C4-2B (cell line): ENCODE results near the gene GNB1L.

Experiments
- ZFX ChIP-seq: fragments of 450-650 bp; IDR thresholded peaks from 2 replicates; pipeline ENCODE4 v1.6.1; 2017
- TF ChIP-seq, protein P1 (sequence below): fragments of 450-650 bp; conservative IDR thresholded peaks from 2 replicates; pipeline ENCODE4 v1.5.1; 2017; ENCODE audit warnings: mild to moderate bottlenecking

- TF ChIP-seq, protein P1, sequence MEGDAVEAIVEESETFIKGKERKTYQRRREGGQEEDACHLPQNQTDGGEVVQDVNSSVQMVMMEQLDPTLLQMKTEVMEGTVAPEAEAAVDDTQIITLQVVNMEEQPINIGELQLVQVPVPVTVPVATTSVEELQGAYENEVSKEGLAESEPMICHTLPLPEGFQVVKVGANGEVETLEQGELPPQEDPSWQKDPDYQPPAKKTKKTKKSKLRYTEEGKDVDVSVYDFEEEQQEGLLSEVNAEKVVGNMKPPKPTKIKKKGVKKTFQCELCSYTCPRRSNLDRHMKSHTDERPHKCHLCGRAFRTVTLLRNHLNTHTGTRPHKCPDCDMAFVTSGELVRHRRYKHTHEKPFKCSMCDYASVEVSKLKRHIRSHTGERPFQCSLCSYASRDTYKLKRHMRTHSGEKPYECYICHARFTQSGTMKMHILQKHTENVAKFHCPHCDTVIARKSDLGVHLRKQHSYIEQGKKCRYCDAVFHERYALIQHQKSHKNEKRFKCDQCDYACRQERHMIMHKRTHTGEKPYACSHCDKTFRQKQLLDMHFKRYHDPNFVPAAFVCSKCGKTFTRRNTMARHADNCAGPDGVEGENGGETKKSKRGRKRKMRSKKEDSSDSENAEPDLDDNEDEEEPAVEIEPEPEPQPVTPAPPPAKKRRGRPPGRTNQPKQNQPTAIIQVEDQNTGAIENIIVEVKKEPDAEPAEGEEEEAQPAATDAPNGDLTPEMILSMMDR: no peak
- no peak for TF ChIP-seq ZFX
Measured at GRCh38 chr22:19793661-19794310, 60.9 kb downstream of the GNB1L start.
